HG03439 (cell line): ENCODE measurements around the gene SERTAD4.
"Not testable (repeated sequence)": the region's sequence is repeated elsewhere in the genome, so short reads cannot be mapped to it uniquely, and the experiment has no call there.

Experiments used
- ATAC-seq: cut with Tn5 transposase; IDR thresholded peaks from one replicate; pipeline ENCODE4 v1.9.1; 2021; ENCODE audit warnings: mild to moderate bottlenecking, moderate library complexity; ENCODE audit not compliant: unreplicated experiment

The SERTAD4 gene

DNA sequence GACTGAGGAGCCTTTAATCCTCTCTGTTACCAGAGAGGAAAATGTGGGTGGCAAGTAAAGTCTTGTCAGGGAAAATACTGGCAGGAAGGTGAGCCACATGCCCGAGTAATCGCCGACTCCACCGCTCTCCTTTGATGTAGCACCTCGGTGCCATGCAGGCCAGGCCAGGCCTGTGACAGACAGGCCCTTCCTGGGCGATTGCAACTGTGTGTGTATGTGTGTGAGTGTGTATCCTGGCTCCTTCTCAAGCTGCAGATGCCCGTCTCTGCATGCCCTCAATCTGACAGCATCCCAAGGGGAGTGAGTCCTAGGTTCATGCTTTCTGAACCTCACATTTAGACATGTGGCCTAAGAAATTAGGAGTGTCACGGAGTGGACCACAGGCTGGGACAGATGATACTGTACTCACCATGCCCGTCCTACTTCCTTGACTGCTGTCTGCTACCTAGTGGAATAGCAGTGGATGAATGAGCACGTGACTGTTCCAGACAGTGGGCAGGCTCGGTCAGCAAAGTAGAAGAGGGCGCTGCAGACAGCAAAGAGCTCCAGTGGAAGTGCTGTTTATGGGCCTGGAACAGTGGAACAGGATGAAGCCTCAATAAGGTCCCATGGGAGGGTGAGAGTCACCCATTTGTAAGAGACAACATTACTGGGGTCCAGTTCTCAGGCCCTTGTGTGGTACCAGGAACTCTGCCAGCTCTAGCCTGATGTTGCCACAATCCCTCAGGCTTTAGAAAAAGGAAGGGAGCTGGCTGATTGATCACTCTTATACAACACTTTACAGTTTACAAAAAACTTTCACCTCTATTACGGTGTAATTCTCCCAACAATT, 25.3 kb downstream of the SERTAD4 start:
- no peak for ATAC-seq

DNA sequence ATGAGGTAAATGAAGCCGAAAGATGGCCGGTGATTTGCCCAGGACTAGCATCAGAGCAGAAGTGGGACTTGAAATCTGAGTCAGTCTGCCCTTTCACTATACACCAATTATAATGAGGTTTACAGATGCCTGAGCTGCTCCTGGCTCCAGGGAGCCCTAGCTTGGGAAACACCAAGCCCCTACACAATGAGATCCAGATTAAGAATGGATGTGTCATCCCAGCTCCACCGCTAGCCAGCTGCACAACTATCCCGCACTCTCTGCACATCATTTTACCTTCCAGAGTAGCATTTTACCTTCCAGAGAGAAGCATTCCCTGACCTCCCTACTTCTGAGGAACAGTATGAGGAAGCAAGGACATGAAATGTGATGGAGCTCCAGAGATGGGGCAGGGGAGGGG, 27.0 kb downstream of the SERTAD4 start:
- ATAC-seq, result no peak

DNA sequence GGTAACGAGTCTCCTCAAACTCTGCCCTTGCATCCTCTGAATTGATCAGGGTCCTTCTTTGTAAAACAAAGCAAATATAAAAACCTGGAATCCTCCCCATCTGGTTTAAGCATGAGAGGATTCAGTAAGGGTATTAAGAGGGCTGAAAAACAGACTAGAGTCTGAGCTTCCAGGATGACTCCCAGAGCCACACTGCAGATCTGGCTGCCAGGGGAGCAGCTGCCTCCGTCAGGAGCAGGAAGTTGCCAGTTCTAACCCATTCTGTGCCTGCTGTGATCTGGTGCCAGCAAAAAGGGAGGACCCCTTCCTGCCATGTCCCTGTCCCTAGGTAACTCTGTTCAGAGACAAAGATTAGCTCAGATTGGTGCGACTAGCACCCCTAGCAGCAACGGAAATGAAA, 27.5 kb downstream of the SERTAD4 start:
- no peak for ATAC-seq

DNA sequence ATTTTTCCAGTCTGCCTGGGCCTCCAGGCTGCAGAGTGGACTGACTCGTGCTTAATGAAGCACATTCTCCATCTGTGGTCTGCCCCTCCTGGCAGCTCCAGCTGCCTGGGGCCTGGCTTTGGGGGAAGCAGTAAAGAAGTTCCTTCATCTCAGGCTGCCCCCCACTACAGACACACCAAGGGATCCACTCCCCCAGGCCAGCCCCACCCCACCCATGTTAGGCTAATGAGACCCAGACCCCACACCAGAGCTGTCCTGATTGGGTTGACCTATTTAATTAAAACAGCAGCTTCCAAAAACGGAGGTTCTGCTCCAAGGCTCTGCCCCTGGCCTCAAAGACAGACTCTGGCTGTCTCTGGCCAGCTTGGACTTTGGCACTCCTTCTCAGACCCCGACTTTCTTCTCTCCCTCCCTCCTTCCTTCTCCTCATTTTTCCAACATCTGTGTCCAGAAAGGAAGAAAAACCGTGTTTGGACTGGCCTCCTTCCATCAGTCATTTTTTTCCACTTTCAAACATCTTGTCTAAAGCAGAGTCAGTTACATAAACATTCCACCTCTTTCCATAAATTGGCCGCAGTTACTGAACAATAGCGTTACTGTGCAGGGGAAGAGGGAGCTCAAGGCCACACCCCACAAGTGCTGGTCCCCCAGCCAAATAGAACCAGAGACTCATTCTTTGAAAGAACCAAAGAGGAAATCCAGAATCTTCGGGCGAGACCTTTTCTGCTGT, 29.7 kb downstream of the SERTAD4 start:
- ATAC-seq, result no peak

DNA sequence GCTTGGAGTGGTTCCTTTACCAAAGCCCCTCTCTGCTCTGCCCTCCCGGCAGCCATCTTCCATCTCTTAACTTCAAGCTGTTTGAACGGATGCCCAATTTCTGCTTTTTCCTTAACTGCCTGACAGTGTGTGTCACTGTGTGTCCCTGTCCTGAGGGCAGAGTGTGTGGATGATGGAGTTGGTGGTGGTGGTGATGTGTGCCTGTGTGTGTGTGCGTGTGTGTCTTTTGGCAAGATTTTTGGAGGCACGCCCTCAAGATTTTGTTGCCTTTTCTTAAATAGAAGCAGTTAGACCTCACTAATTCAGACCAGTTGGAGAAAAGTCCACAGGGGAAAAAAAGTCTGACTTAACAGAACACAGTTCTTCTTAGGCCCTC, 30.3 kb downstream of the SERTAD4 start:
- no peak for ATAC-seq

DNA sequence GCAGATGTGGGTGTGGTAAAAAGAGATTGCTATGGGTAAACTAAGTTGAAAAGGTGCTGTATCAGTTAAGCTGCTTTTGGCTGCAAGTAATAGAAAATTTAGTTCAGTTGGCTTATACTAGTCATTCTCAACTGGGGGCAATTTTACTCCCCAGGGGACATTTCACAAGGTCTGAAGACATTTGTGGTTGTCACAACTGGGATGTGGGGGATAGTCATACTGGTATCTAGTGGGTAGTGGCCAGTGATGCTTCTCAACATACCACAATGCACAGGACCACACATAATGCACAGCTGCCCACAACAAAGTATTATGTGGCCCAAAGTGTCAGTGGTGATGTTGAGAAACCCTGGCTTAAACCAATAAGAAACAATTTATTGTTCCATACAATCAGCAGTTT, 31.4 kb downstream of the SERTAD4 start:
- ATAC-seq, result no peak

DNA sequence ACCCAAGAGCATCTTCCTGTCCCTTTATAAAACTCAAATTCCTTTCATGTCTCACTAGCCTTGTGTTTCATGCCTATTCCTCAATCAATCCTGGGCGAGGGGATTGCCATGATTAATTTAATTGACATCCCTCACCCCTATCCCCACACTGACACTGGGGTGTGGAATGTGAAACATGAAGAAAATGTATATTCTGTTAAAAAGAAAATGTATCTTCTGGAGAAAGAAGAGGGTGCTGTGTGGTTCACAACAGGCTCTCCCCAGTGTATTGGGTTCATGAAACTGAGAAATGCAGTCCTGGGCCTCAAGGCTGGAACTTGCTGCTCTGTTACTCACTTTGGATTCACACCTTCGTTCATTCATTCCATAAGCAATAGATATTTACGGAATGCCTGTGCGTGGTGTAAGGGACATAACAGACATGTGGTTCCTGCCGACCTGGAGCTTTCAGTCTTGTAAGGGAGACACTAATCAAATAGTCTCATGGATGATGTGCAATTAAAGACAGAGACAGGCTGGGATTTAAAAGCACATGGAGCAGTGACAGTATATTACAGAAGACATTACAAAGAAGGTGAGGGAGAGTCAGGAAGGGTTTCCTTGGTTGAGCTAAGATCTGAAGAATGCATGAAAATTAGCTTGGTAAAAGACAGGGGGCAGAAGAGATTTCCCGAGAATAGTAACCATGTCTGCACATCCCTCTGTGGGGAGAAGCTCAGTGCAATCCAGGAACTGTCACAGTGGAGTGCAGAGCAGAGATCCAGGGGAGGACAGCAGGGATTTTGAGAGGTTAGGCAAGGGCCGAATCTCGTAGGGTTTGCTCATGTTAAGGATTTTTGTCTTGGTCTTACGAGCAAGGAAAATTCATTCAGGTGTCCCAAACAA, 32.1 kb downstream of the SERTAD4 start:
- ATAC-seq, result no peak

DNA sequence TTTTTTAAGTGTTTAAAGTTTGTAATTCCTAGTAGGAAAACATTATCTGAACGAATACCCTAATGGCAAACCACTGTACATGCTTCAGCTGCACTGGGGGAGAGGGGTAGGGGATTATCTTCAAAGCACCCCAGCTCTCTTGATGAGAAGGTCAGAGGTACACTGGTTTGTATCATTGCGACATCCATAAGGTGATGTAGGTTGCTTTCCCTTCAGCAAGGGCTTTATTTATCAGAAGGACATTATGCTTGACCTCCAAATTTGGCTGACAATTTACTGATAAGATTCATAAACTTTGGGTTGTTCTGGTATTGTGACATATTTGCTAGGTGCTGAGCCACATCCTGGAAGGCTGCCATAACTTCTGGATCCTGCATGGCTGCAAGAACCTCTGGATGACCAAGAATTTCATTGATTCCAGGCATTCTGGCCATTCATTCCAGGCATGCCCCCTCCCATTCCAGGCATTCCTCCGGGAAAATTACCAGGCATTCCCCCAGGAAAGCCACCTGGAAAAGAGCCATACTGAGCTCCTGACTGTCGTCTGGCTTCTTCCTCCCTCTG, 32.9 kb downstream of the SERTAD4 start:
- ATAC-seq, result not testable (repeated sequence)

DNA sequence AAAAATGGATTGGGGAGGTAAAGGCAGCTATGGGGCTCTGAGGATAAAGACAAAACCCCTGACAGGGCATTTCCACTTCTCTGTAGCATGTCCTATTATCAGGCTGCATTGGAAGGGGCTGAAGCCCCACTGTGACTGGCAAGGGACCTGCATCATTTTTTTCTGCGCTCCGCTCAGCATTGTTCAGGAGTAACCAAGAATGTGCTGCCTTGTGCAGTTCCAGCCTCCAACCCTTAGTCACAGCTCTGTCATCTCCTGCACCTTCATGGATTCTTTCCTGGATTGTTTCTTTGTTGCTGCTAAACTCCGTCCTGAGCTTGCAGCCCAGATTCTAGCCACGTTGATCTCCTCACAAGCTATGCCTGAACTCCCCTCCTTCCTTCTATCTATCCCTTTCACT, 37.4 kb downstream of the SERTAD4 start:
- ATAC-seq, result no peak

DNA sequence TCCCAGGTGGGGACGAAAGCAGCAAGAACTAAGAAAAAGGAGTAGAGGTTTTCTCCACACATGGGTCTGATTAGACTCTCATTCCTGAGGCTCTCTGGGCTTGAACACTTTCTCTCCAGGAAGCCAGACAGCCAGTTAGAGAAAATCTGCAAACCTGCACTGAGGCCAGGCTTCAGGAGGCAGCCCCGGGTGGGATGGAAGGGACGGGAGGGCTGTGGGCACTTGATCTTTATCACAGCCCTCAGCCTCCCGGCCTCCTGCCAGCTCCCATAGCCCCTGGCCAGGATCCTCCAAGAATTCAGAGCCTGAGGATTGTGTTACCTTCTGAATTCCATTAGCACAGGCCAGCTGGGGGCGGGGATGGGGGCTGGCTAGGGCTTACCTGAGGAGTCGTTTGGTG, 40.1 kb downstream of the SERTAD4 start:
- no peak for ATAC-seq

DNA sequence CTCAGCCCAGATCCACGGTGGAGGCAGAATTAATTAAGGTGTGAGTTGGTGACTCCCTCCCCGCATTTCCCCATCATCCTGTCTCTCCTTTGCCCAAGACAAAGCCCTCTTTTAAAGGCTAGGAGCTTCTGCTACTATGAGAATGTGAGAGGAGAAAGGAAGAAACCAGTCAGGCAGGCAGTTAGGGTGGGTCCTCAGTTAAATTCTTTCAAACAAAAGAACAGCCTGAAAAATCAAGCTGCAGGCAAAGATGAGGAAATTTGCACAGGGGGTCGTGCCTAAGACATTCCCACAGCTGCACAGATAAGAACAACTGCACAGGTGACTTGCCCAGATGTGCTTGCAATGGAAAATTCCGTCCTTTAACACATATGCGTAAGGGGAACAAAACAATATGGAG, 47.6 kb downstream of the SERTAD4 start:
- ATAC-seq, result no peak

DNA sequence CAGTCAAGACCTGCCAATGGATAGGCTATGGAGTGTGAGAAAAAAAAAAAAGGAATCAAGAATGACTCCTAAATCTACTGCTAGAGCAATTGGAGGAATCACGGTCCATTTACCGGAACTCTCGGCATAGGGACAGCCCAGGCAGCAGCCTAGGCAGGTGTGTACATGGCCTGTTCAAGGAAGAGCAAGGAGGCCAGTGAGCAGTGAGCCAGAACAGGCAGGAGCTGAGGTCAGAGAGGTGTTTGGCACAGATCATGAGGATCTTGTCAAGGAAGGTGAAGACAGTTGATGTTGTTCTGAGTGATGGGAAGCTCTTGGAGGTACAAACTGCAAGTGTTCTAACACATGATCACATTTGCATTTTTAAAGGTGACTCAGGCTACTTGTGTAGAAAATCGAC, 55.5 kb downstream of the SERTAD4 start:
- ATAC-seq, result no peak

DNA sequence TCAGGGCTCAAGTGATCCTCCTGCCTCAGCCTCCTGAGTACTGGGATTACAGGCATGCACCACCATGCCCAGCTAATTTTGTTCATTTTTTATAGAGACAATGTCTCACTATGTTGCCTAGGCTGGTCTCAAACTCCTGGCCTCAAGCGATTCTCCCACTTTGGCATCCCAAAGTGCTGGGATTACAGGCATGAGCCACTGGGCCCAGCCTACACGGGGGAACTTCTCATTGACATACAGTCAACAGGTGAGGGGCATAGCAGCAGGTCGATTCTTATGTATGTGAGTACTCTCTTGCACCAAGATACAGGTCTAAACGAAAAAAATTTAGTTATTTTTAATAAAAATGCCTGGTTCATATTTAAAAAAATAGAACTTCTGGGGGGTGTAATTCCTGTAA, 56.7 kb downstream of the SERTAD4 start:
- no peak for ATAC-seq

DNA sequence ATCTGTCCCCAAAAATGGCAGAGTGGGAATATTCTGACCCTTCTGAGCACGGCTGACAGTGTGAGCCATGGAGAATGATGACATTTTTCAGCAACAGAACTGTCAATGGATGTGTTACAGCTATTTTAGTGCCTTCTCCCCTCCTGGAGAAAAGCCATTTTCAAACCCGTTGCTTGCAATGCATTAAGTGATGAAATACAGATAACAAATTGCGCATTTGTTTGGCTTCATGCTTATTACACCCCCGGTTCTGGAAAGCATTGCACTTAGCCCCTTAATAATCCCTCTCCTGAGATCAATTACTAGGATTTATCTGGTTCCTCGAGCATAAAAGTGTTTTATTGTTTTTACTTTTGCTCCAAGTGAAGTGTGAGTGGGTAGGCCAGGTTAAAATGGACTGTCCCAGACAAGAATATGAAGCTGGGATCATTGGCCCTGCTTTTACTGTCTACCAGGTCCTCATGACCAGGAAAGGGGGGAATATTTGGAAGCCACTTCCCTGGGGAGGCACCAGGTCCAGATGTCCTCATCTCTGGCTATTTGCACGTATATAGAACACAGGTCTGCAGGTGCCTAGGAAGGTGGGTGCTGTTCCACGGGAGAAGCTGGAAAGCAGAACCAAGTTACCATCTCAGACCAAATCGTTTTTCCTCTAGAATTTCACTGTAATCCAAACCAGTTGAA, 58.6 kb downstream of the SERTAD4 start:
- ATAC-seq, result no peak

DNA sequence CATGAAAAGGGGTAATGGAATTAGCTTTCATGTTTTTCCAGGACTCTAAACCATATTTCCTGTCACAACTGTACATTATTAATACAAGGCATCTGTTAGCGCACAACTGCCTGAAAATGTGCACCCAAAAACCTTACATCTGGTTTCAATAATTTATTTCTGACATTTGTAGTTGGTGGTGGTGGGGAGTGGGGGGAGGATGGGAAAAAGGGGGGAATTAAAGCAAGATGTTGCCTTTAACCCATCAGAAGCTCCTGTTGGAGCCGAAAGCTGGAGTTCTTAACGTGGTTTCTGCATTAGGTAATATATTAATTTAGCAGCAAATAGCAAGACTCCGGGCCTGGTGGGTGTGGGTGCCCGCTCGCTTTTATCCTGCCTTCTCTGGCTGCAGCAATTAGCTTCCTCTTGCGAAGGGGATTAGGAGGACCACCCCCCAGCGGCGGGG, 59.2 kb downstream of the SERTAD4 start:
- no peak for ATAC-seq

DNA sequence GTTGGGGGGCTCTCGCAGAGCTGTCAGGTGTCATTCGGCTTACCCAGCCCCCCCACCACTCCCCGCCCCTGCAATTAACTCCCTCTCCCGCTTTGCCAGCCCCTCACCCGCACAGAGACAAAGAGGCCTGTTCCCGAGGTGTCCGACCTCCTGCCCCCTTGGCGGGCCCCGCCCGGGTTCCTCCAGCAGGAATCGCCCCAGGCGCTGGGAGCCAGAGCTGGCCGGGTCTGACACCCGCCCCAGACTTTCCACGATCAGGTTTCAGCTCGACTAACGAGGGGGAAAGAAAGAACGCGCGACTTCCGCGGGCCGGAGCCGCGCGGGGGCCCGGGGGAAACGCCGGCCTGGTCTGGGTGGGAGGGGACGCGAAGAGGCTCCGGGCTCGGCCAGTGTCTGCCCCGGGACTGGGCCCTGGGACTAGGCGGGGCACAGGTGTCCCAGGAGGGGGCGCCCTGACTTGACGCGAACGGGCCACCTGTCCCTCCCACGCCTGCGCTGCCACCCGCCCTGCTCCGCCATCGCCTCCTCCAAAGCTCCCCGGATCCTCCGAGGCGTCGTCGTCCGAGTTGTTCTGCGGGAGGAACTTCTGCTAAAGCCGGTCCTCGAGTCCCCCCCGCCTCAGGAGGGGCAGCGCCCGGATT, 59.8 kb downstream of the SERTAD4 start:
- ATAC-seq, result no peak

DNA sequence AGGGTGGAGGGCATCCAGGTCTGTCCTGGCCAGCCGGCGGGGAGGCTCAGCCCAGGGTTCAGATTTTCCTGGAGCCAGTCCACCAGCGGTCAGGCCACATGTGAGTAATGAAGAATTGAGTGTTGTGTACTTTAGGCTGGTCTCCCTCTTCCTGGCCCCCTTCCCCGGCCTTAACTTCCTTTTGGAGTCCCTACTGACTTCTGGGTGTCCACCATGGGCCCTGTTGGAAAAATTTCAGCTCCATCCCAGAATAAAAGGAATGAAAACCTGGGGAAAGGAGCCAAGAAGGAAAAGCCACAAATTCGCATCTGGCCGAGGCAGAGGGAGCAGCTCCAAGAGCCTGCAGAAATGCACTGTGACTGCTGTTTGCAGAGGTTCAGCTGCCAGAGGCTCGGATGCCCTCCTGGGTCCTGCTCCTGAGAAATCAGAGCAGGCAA, 60.6 kb downstream of the SERTAD4 start:
- no peak for ATAC-seq

DNA sequence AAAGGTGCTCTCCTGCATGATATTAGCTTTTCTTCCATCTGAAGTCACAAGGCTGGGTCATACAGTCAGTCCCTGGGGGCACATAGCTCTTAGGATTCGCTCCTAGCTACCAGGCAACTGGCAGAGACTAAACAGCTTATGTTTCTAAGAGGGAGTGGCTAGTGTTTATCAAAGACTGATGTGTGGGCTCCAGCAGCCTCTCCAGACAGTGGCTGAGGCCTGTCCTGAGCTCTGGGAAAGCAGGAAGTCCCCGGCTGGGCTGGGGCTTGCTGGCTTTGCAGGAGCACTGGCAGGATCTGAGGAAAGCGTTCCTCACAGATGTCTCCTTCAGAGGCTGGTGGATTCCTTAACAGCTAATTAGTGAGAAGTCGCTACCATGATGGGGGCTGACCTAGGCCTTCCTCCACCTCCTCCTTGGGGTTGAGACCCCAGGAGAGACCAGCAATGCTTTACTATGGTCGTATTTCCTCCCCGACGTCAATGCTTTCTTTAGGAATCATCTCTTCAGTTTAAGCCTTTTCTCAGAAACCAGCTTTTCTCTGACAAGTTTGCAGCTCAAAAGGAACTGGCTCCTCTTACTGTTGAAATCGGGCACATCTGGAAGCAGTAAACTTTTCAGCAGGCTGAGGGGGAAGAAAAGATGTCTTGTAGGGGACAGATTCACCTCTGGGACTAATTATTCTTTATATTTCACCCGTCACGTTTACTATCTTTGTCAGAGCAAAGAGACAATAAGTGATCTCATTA, 62.6 kb downstream of the SERTAD4 start:
- no peak for ATAC-seq
